ENCODE results near the gene GOLGB1. TPM values are rescaled to one million over a fixed set of nuclear protein-coding genes. Genes with fewer than 3 reads are reported as not detected.

The GOLGB1 gene
- total RNA-seq, 1 donor from 2014 or later: 20.7 TPM

DNA sequence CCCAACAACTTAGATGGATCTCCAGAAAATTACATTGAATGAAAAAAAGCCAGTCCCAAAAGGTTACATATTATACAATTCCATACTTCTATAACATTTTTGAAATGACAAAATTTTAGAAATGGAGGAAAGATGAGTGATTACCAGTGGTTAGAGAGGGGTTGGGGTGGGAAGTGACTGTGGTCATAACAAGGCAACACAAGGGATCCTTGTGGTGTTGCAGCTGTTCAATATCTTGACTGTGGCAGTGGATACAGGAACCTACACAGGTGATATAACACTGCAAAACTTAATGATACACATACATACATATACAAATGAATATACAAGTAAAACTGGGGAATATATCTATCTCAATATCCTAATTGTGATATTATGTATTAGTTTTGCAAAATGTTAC is 9.6 kb downstream of the GOLGB1 start:
- H3K4me3 ChIP-seq (ENCODE audit: low read depth, low read length): no peak overlapping the region
- TF ChIP-seq, protein P1, sequence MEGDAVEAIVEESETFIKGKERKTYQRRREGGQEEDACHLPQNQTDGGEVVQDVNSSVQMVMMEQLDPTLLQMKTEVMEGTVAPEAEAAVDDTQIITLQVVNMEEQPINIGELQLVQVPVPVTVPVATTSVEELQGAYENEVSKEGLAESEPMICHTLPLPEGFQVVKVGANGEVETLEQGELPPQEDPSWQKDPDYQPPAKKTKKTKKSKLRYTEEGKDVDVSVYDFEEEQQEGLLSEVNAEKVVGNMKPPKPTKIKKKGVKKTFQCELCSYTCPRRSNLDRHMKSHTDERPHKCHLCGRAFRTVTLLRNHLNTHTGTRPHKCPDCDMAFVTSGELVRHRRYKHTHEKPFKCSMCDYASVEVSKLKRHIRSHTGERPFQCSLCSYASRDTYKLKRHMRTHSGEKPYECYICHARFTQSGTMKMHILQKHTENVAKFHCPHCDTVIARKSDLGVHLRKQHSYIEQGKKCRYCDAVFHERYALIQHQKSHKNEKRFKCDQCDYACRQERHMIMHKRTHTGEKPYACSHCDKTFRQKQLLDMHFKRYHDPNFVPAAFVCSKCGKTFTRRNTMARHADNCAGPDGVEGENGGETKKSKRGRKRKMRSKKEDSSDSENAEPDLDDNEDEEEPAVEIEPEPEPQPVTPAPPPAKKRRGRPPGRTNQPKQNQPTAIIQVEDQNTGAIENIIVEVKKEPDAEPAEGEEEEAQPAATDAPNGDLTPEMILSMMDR (conservative IDR thresholded peaks at IDR 0.05; ENCODE audit: low read depth, low read length): no peak
- no peak for DNase-seq (ENCODE audit: low read depth)

- TF ChIP-seq, protein P1 (conservative IDR thresholded peaks at IDR 0.05; ENCODE audit: low read depth, low read length): no peak
- no peak for DNase-seq (ENCODE audit: low read depth)
- no peak overlapping the region for H3K4me3 ChIP-seq (ENCODE audit: low read depth, low read length)
Observed at GRCh38 chr3:121737644-121738043, 11.9 kb downstream of the GOLGB1 start.

DNA sequence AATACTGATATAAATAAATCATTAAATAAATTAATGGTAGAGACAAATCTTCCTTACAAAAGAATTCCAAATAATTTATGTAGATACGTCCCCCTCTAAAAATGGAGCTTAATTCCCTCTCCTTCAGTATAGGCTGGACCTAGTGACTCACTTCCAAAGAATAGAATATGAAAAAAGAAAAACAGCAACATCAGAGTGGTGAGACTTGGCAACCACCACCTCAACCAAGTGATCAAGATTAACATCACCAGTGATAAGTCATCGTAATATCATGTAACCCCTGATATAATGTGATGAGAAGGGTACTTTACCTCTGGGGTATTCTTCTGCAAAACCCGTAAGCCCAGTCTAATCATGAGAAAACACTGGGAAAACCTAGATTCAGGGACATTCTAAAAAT is 13.4 kb downstream of the GOLGB1 start:
- TF ChIP-seq, protein P1 (conservative IDR thresholded peaks at IDR 0.05; ENCODE audit: low read depth, low read length): no peak
- DNase-seq (ENCODE audit: low read depth): no peak
- no peak overlapping the region for H3K4me3 ChIP-seq (ENCODE audit: low read depth, low read length)

- TF ChIP-seq, protein P1 (conservative IDR thresholded peaks at IDR 0.05; ENCODE audit: low read depth, low read length): no peak
- H3K4me3 ChIP-seq (ENCODE audit: low read depth, low read length): no peak overlapping the region
- DNase-seq (ENCODE audit: low read depth): no peak
Observed at GRCh38 chr3:121735047-121735696, 14.4 kb downstream of the GOLGB1 start.

DNA sequence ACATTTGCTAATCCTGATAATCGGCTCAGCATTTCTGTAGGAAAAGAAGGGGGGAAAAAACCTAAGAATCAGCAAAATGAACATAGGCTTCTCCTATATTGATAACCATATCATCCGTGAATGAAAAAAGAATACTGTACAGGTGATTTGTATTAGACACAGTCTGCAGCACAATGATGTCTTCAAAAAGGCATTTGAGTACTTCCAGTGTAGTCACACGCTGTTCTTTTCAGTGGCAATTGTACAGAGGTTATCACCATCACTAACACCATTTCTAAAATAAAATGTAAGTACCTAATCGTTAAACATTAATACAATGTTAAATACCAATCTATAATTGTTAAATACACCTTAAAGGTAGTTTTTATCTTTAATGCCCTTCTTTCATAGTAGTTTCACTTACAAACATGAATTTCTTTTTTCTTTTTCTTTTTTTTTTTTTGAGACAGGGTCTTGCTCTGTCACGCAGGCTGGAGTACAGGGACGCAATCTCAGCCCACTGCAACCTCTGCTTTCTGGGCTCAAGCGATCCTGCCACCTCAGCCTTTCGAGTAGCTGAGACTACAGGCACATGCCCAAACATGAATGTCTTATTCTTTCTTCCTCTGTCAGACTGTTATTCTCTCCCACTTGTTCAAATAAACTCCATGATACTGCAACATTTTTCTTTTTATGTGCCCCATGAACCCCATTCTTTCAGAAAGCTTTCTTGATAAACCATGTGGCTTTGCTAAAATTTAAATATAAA is 18.4 kb downstream of the GOLGB1 start:
- TF ChIP-seq, protein P1 (conservative IDR thresholded peaks at IDR 0.05; ENCODE audit: low read depth, low read length): no peak
- no peak for DNase-seq (ENCODE audit: low read depth)
- H3K4me3 ChIP-seq (ENCODE audit: low read depth, low read length): no peak overlapping the region

GRCh38 chr3:121724130-121724529 is 25.4 kb downstream of the GOLGB1 start:
- TF ChIP-seq, protein P1 (conservative IDR thresholded peaks at IDR 0.05; ENCODE audit: low read depth, low read length): no peak
- no peak overlapping the region for H3K4me3 ChIP-seq (ENCODE audit: low read depth, low read length)
- DNase-seq (ENCODE audit: low read depth): no peak

Measured in epithelial cell of proximal tubule (primary cell).